SU-DHL-6 (cell line): ENCODE measurements around the gene FKBP15.

Experiments used
- CTCF ChIP-seq: fragments of 200-600 bp; sonication (generic); IDR thresholded peaks from one replicate; pipeline ENCODE4 v1.5.1; 2017; ENCODE audit warnings: antibody characterized with exemption, mild to moderate bottlenecking, low read length, moderate library complexity; ENCODE audit not compliant: insufficient read depth, poor library complexity, severe bottlenecking
- EZH2phosphoT487 ChIP-seq: fragments of 200-600 bp; sonication (generic), shearing (Covaris generic); conservative IDR thresholded peaks from 2 replicates; pipeline ENCODE4 v1.6.1; 2018; ENCODE audit warnings: mild to moderate bottlenecking, antibody characterized with exemption, low read length, moderate library complexity, mixed read lengths

DNA sequence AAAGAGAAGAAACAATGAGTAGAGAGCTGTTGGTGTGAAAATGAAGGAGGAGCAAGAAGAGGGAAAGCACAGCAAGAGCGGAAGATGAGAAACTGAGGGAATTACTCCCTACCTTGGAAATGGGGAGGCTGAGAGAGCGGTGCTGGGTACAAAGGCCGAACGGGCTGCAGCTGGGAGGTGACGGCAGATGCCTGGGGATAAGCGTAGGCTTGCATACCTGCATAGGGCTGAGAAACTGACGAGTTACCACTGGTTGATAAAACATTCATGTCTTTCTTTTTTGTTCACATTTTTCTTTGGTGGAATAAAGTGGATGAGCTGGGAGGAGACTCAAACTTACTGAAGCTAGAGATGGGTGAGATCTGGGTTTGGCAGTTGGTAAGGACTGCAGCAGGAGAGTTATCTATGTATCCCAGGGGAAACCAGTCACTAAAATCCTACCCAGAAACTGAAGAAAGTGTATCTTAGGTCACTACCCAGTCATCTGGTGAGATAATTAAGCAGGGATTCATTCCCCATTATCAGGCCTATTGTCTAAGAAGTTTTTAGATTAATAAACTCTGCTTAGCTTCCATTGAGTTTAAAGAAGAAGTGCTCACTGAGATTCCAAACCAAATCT is 34.8 kb downstream of the FKBP15 start:
- TF ChIP-seq EZH2phosphoT487, result no peak
- TF ChIP-seq CTCF, result no peak
